Psoas muscle (tissue), 8 donors: ENCODE measurements around the gene TERT. TPM values are rescaled to one million over a fixed set of nuclear protein-coding genes. Genes with fewer than 3 reads are reported as not detected.

Experiments used
- ATAC-seq, 4 donors: fragments of 200-7000 bp; cut with Tn5 transposase; one replicate each; pipeline ENCODE4 v1.9.1; 2020; ENCODE audit warnings: moderate library complexity in 3 of 4, mild to moderate bottlenecking in 2 of 4
- DNase-seq, 2 donors: peaks; one replicate each; pipeline ENCODE4 v3.0.0-alpha.2; 2020
- H3K27ac ChIP-seq: fragments of 200-600 bp; one replicate; pipeline ENCODE4 v1.8.0; 2022
- H3K27me3 ChIP-seq, 3 donors: fragments of 200-600 bp in 1 of 3; one replicate each; pipeline versions ENCODE4 v1.6.1 to v1.8.0; 2013 to 2022; ENCODE audit warnings: low read length in 2 of 3, mild to moderate bottlenecking in 2 of 3, moderate library complexity in 1 of 3; ENCODE audit not compliant: insufficient read depth in 3 of 3
- H3K36me3 ChIP-seq, 2 donors: fragments of 200-600 bp in 1 of 2; one replicate each; pipeline versions ENCODE4 v1.6.1 to v1.8.0; 2013 to 2022; ENCODE audit warnings: low read depth in 1 of 2, mild to moderate bottlenecking in 1 of 2, moderate library complexity in 1 of 2; ENCODE audit not compliant: insufficient read depth in 1 of 2
- H3K4me1 ChIP-seq: fragments of 200-600 bp; one replicate; pipeline ENCODE4 v1.8.0; 2022
- H3K4me3 ChIP-seq: fragments of 200-600 bp; one replicate; pipeline ENCODE4 v1.8.0; 2022; ENCODE audit warnings: mild to moderate bottlenecking
- H3K9me3 ChIP-seq: fragments of 200-600 bp; one replicate; pipeline ENCODE4 v1.8.0; 2022
- CTCF ChIP-seq: fragments of 200-600 bp; IDR thresholded peaks from one replicate; pipeline ENCODE4 v1.8.0; 2022; ENCODE audit warnings: antibody characterized with exemption
- WGBS, 3 donors: extraction: QIAGEN DNeasy Blood & Tissue Kit; methylation state at CpG; one replicate each; pipeline versions ENCODE4 v1.1.6 to v1.1.7; 2013; 5-methylcytosine and 5-hydroxymethylcytosine counted together
- intact Hi-C, 2 donors: fragments of 100-400 bp; cut with DNase I; formaldehyde crosslinking; loops; one replicate each; pipeline versions ENCODE4 v1.11.0 to v1.14.2; 2022
- polyA plus RNA-seq, 3 donors: library from polyadenylated mRNA; stranded (reverse); fragments of 200-250 nt; gene quantifications; one replicate each; pipeline ENCODE4 v1.2.3, GENCODE V29; 2013
- total RNA-seq, 4 donors: library from RNA; stranded (reverse); fragmentation: NEBNext Ultra II Directional in 2 of 4; extraction: Animal tissue kit (Norgen Biotek cat#: 25700) in 2 of 4; gene quantifications; one replicate each; pipeline versions ENCODE4 v1.2.1 to v1.2.4, GENCODE V29; 2021 to 2023
- donor health status: healthy with polysubstance abuse.
- donor health status: DM: no; HTN: no; CAD: no; lungs with moderate emphysema.
- donor health status: Bipolar disorder and iron deficiency.
- donor health status: healthy.
- donor health status: DM: yes; HTN: yes; CAD: no.
- donor health status: DM: no; HTN: no; CAD: no.
- donor health status: DM: no; HTN: no; CAD: no.
- donor health status: DM: yes; HTN: yes; CAD: no.

Gene TERT
- total and polyA plus RNA-seq, 7 donors, result not detected

- DNase-seq (no peak), ATAC-seq (peak in 3 of 4 donors; percentile 13 to 24 (median 17))
- intact Hi-C loops, result no loop called here
- Histone ChIP-seq H3K4me3 (no peak overlapping the region), H3K9me3 (no peaks in the 10 kb centered on the region), H3K4me1 (no peaks in the 10 kb centered on the region), H3K36me3 (peaks cover 0 to 49% of the 10 kb centered on the region in 2 donors), H3K27me3 (no peaks in the 10 kb centered on the region), H3K27ac (no peak overlapping the region)
- WGBS, 3 donors, result 57 to 65% (median 60%) methylated on average over 17 of the region's 17 CpGs
- TF ChIP-seq CTCF, result no peak
Measured at GRCh38 chr5:1316588-1317340, 21.9 kb upstream of the TERT start.

GRCh38 chr5:1315709-1316587, 21.1 kb upstream of the TERT start:
- peak in 1 of 2 donors; percentile 53 for DNase-seq
- Histone ChIP-seq H3K9me3 (no peaks in the 10 kb centered on the region), H3K27me3 (peaks cover 0 to 5% (median 0%) of the 10 kb centered on the region in 3 donors), H3K27ac (no peak overlapping the region), H3K4me1 (no peaks in the 10 kb centered on the region), H3K36me3 (peaks cover 0 to 41% of the 10 kb centered on the region in 2 donors), H3K4me3 (no peak overlapping the region)
- intact Hi-C loops, result no loop called here
- no peak for TF ChIP-seq CTCF
- 27 to 30% (median 30%) methylated on average over 33 of the region's 33 CpGs for WGBS, 3 donors
- peak; percentile 18 to 45 (median 37) for ATAC-seq

- intact Hi-C loops, result no loop called here
- peak in 1 of 2 donors; percentile 22 for DNase-seq
Measured at GRCh38 chr5:1315018-1315708, 20.3 kb upstream of the TERT start.

More at GRCh38 chr5:1315018-1315708, 20.3 kb upstream of the TERT start:
- Histone ChIP-seq H3K27me3 (peaks cover 0 to 12% (median 0%) of the 10 kb centered on the region in 3 donors), H3K9me3 (no peaks in the 10 kb centered on the region), H3K4me3 (no peak overlapping the region), H3K4me1 (no peaks in the 10 kb centered on the region), H3K36me3 (peaks cover 0 to 33% of the 10 kb centered on the region in 2 donors), H3K27ac (no peak overlapping the region)
- TF ChIP-seq CTCF, result no peak
- no peak for ATAC-seq
- 76 to 90% (median 82%) methylated on average over 13 of the region's 13 CpGs for WGBS, 3 donors
